HG03159 (cell line): ENCODE results near the gene DGKI.

Experiments used
- ATAC-seq: cut with Tn5 transposase; IDR thresholded peaks from one replicate; pipeline ENCODE4 v1.9.1; 2021; ENCODE audit warnings: mild to moderate bottlenecking, moderate library complexity; ENCODE audit not compliant: unreplicated experiment

DGKI gene

GRCh38 chr7:137873524-137873923 is 26.8 kb upstream of the DGKI start:
- no peak for ATAC-seq

GRCh38 chr7:137871170-137871915 is 24.6 kb upstream of the DGKI start:
- no peak for ATAC-seq

- ATAC-seq, result no peak
Measured at GRCh38 chr7:137870684-137871083, 23.9 kb upstream of the DGKI start.

- ATAC-seq, result no peak
Measured at GRCh38 chr7:137870078-137870477, 23.3 kb upstream of the DGKI start.

GRCh38 chr7:137869260-137869659 is 22.5 kb upstream of the DGKI start:
- ATAC-seq, result no peak

GRCh38 chr7:137867289-137867688 is 20.5 kb upstream of the DGKI start:
- no peak for ATAC-seq

- no peak for ATAC-seq
Measured at GRCh38 chr7:137865764-137866163, 19.0 kb upstream of the DGKI start.

GRCh38 chr7:137862964-137863363 is 16.2 kb upstream of the DGKI start:
- ATAC-seq, result no peak

GRCh38 chr7:137862358-137862757 is 15.6 kb upstream of the DGKI start:
- ATAC-seq, result no peak

- no peak for ATAC-seq
Measured at GRCh38 chr7:137860542-137860941, 13.8 kb upstream of the DGKI start.

- no peak for ATAC-seq
Measured at GRCh38 chr7:137853053-137853452, 6.3 kb upstream of the DGKI start.

GRCh38 chr7:137852108-137852507 is 5.3 kb upstream of the DGKI start:
- ATAC-seq, result no peak

GRCh38 chr7:137850972-137851945 is 4.5 kb upstream of the DGKI start:
- ATAC-seq, result no peak

GRCh38 chr7:137850571-137850970 is 3.8 kb upstream of the DGKI start:
- no peak for ATAC-seq

- no peak for ATAC-seq
Measured at GRCh38 chr7:137848095-137848494, 1.3 kb upstream of the DGKI start.

- ATAC-seq, result no peak
Measured at GRCh38 chr7:137847568-137848050, 835 bp upstream of the DGKI start.

GRCh38 chr7:137846549-137846826 is 286 bp downstream of the DGKI start:
- ATAC-seq, result no peak

- no peak for ATAC-seq
Measured at GRCh38 chr7:137844677-137845425, 1.9 kb downstream of the DGKI start.

- no peak for ATAC-seq
Measured at GRCh38 chr7:137839903-137840779, 6.6 kb downstream of the DGKI start.

- no peak for ATAC-seq
Measured at GRCh38 chr7:137838706-137839315, 8.0 kb downstream of the DGKI start.
